Panc1 (cell line): ENCODE results near the gene AVL9.

ENCODE experiments used
- POLR2AphosphoS5 ChIP-seq: IDR thresholded peaks from 2 replicates; pipeline ENCODE4 v1.6.1; 2012; ENCODE audit warnings: mild to moderate bottlenecking, low read depth, low read length, moderate library complexity
- SIN3A ChIP-seq: IDR thresholded peaks from 2 replicates; pipeline ENCODE4 v1.6.1; 2012; ENCODE audit warnings: low read depth, mild to moderate bottlenecking, low read length, moderate library complexity, borderline replicate concordance; ENCODE audit not compliant: insufficient read depth
- TCF7L2 ChIP-seq: IDR thresholded peaks from 2 replicates; pipeline ENCODE4 v1.6.1; 2011; ENCODE audit warnings: mild to moderate bottlenecking, low read depth, low read length, inconsistent platforms
- TF ChIP-seq, protein P1 (sequence below): fragments of 450-650 bp; IDR thresholded peaks from 2 replicates; pipeline ENCODE4 v1.5.1; 2017; ENCODE audit warnings: mild to moderate bottlenecking
- TF ChIP-seq, protein P2 (sequence below), 2 experiments: IDR thresholded peaks; 2 replicates each; pipeline ENCODE4 v1.6.1; 2011 to 2012; ENCODE audit warnings: low read depth in 2 of 2, control low read depth in 1 of 2, low read length in 1 of 2, mild to moderate bottlenecking in 1 of 2, moderate library complexity in 1 of 2; ENCODE audit not compliant: insufficient read depth in 1 of 2

DNA sequence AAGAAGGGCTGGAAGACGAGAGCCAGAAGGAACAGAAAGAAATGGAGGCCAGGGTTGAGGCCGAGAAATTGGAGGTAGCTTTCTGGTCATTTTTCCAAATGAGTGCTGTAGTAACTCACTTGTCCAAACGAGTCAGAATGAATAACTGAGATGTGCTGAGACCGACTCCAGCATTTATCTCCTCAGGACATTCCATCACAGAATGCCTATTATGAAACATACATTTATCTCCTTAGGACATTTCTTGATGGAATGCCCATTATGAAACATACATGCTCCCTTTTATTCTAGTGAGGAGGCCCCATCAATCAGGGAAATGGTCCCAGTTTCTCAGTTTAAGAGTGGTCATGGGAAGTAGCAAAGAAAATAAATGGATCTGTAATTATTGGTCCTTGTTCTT, 16.5 kb downstream of the AVL9 start:
- TF ChIP-seq, protein P1, sequence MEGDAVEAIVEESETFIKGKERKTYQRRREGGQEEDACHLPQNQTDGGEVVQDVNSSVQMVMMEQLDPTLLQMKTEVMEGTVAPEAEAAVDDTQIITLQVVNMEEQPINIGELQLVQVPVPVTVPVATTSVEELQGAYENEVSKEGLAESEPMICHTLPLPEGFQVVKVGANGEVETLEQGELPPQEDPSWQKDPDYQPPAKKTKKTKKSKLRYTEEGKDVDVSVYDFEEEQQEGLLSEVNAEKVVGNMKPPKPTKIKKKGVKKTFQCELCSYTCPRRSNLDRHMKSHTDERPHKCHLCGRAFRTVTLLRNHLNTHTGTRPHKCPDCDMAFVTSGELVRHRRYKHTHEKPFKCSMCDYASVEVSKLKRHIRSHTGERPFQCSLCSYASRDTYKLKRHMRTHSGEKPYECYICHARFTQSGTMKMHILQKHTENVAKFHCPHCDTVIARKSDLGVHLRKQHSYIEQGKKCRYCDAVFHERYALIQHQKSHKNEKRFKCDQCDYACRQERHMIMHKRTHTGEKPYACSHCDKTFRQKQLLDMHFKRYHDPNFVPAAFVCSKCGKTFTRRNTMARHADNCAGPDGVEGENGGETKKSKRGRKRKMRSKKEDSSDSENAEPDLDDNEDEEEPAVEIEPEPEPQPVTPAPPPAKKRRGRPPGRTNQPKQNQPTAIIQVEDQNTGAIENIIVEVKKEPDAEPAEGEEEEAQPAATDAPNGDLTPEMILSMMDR, result no peak
- TF ChIP-seq SIN3A (no peak), POLR2AphosphoS5 (no peak), TCF7L2 (no peak)
- TF ChIP-seq, protein P2, sequence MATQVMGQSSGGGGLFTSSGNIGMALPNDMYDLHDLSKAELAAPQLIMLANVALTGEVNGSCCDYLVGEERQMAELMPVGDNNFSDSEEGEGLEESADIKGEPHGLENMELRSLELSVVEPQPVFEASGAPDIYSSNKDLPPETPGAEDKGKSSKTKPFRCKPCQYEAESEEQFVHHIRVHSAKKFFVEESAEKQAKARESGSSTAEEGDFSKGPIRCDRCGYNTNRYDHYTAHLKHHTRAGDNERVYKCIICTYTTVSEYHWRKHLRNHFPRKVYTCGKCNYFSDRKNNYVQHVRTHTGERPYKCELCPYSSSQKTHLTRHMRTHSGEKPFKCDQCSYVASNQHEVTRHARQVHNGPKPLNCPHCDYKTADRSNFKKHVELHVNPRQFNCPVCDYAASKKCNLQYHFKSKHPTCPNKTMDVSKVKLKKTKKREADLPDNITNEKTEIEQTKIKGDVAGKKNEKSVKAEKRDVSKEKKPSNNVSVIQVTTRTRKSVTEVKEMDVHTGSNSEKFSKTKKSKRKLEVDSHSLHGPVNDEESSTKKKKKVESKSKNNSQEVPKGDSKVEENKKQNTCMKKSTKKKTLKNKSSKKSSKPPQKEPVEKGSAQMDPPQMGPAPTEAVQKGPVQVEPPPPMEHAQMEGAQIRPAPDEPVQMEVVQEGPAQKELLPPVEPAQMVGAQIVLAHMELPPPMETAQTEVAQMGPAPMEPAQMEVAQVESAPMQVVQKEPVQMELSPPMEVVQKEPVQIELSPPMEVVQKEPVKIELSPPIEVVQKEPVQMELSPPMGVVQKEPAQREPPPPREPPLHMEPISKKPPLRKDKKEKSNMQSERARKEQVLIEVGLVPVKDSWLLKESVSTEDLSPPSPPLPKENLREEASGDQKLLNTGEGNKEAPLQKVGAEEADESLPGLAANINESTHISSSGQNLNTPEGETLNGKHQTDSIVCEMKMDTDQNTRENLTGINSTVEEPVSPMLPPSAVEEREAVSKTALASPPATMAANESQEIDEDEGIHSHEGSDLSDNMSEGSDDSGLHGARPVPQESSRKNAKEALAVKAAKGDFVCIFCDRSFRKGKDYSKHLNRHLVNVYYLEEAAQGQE (IDR thresholded peaks at IDR 0.05; ENCODE audit: insufficient read depth in 1 of 2, low read depth in 2 of 2, low read length in 1 of 2), result no peak
